Hypothalamus (tissue), 51 donors: Measurements from ENCODE around the gene ATG16L1.

ENCODE experiments used
- DNase-seq, 51 donors: peaks; one replicate each; lab custom pipeline; 2025; lab: John Stamatoyannopoulos, UW

ATG16L1 gene

GRCh38 chr2:233226511-233227031, 24.9 kb upstream of the ATG16L1 start:
- DNase-seq, result no peak

GRCh38 chr2:233227346-233227978, 24.0 kb upstream of the ATG16L1 start:
- DNase-seq, result no peak

- no peak for DNase-seq
Observed at GRCh38 chr2:233228376-233228775, 23.1 kb upstream of the ATG16L1 start.

GRCh38 chr2:233233618-233234230, 17.7 kb upstream of the ATG16L1 start:
- DNase-seq, result no peak

- DNase-seq, result no peak
Observed at GRCh38 chr2:233234264-233234663, 17.2 kb upstream of the ATG16L1 start.

GRCh38 chr2:233234996-233235395, 16.5 kb upstream of the ATG16L1 start:
- no peak for DNase-seq

- no peak for DNase-seq
Observed at GRCh38 chr2:233235977-233236376, 15.5 kb upstream of the ATG16L1 start.

- DNase-seq, result no peak
Observed at GRCh38 chr2:233236820-233237589, 14.5 kb upstream of the ATG16L1 start.

GRCh38 chr2:233240897-233241296, 10.6 kb upstream of the ATG16L1 start:
- no peak for DNase-seq

GRCh38 chr2:233241803-233242202, 9.7 kb upstream of the ATG16L1 start:
- no peak for DNase-seq

- DNase-seq, result no peak
Observed at GRCh38 chr2:233242231-233242927, 9.1 kb upstream of the ATG16L1 start.

- DNase-seq, result no peak
Observed at GRCh38 chr2:233243348-233243747, 8.1 kb upstream of the ATG16L1 start.

- no peak for DNase-seq
Observed at GRCh38 chr2:233244818-233245217, 6.7 kb upstream of the ATG16L1 start.

- no peak for DNase-seq
Observed at GRCh38 chr2:233245406-233245805, 6.1 kb upstream of the ATG16L1 start.

- no peak for DNase-seq
Observed at GRCh38 chr2:233247116-233247515, 4.4 kb upstream of the ATG16L1 start.

GRCh38 chr2:233247744-233248143, 3.7 kb upstream of the ATG16L1 start:
- DNase-seq, result peak in 1 of 51 donors; percentile 41

GRCh38 chr2:233248999-233249398, 2.5 kb upstream of the ATG16L1 start:
- DNase-seq, result no peak

- DNase-seq, result no peak
Observed at GRCh38 chr2:233250568-233250967, 905 bp upstream of the ATG16L1 start.

GRCh38 chr2:233250985-233251305, 528 bp upstream of the ATG16L1 start:
- DNase-seq, result no peak

- peak in 1 of 51 donors; percentile 13 for DNase-seq
Observed at GRCh38 chr2:233252227-233252626, 754 bp downstream of the ATG16L1 start.

- DNase-seq, result no peak
Observed at GRCh38 chr2:233255151-233255550, 3.7 kb downstream of the ATG16L1 start.
